GM18508 (cell line): Measurements from ENCODE around the gene ZNF761.
"Not testable (repeated sequence)": the region's sequence is repeated elsewhere in the genome, so short reads cannot be mapped to it uniquely, and the experiment has no call there.

Experiments
- ATAC-seq: cut with Tn5 transposase; IDR thresholded peaks from one replicate; pipeline ENCODE4 v1.9.1; 2021; ENCODE audit warnings: moderate number of reproducible peaks; ENCODE audit not compliant: insufficient read depth, unreplicated experiment

ZNF761 gene

GRCh38 chr19:53455828-53456227 is 24.0 kb downstream of the ZNF761 start:
- ATAC-seq = no peak

GRCh38 chr19:53460131-53460721 is 28.4 kb downstream of the ZNF761 start:
- ATAC-seq = not testable (repeated sequence)

DNA sequence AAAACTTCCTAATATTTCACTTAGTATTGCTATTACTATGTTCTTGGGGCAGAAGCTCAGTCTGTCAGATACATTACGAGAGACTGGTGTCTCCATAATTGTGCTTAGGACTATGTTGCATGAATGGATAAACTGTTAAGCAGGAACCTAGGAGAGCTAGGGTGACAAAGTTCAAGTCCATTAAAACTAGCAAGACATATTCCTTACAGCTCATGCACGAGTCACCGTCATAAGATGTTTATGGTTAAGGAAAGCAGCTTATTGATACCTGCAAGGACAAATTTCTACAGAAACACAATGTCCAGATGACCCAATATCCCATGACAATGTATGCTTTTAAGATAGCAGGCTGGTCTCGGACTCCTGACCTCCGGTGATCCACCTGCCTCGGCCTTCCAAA is 30.1 kb downstream of the ZNF761 start:
- ATAC-seq = no peak

- no peak for ATAC-seq
These were observed 31.1 kb downstream of the ZNF761 start for GRCh38 chr19:53462861-53463260.

- ATAC-seq = no peak
These were observed 31.5 kb downstream of the ZNF761 start for GRCh38 chr19:53463263-53463662.

DNA sequence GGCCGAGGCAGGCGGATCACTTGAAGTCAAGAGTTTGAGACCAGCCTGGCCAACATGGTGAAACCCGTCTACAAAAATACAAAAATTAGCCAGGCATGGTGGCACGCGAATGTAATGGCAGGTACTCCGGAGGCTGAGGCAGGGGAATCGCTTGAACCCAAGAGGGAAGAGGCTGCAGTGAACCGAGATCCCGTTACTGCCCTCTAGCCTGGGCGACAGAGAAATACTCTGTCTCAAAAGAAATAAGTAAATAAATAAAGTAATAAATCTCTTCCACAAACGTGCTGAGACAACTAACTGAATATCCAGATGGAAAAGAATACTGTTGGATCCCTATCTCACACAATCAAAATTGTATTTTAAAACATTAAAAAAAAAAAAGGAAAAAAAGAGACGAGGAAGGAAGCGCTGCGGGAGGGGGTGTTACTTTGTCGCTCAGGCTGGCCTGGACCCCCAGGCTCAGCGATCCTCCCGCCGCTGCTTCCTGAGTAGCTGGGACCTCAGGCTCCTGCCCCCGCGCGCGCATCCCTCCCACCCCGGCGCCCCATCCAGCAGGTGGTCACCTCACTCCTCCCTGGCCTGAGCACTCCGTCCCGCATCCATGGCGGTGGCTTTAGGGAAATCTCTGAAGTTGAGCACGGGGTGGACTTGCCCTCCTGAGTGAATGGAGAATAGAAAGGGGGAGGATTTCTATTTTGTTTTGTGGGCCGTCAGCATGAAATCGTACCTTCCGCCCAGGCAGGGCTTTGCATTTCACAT is 35.1 kb downstream of the ZNF761 start:
- ATAC-seq = no peak

GRCh38 chr19:53467485-53468262 is 35.9 kb downstream of the ZNF761 start, which contains the start of gene ZNF813:
Gene ZNF813 (plus strand): TSS chr19:53467733. CDS start chr19:53483823, 16,090 bp downstream.
- ATAC-seq = no peak

DNA sequence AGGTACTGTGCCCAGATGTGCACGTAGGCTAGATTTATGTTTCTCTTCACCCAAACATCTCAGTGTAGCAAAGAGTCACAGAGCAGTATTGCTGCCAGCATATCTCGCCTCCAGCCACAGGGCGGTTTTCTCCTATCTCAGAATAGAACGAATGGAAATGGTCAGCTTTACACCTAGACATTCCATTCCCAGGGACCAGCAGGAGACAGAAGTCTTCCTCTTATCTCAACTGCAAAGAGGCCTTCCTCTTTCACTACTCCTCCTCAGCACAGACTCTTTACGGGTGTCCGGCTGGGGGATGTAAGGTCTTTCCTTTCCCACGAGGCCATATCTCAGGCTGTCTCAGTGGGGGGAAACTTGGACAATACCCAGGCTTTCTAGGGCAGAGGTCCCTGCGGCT is 36.8 kb downstream of the ZNF761 start:
- ATAC-seq = not testable (repeated sequence)

DNA sequence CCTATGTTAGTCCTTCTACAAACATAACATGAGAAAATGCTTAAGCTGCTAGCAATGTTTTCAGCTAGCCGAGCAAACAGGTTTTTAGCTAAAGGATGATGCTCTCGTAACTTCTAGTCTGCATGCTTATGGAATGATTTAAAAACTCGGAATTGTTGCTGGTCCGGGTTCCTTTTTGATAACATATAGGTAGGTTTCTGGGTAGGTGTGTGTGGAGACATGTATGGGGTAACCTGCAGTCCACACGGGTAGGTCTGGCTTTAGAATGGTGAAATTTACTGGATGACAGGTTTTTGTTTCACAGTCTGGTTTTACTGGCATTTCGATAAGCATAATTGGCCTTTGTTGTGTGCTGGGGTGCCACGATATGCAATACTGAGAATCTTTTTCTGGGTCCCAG is 40.1 kb downstream of the ZNF761 start:
- no peak for ATAC-seq

GRCh38 chr19:53474832-53475231 is 43.0 kb downstream of the ZNF761 start:
- not testable (repeated sequence) for ATAC-seq

DNA sequence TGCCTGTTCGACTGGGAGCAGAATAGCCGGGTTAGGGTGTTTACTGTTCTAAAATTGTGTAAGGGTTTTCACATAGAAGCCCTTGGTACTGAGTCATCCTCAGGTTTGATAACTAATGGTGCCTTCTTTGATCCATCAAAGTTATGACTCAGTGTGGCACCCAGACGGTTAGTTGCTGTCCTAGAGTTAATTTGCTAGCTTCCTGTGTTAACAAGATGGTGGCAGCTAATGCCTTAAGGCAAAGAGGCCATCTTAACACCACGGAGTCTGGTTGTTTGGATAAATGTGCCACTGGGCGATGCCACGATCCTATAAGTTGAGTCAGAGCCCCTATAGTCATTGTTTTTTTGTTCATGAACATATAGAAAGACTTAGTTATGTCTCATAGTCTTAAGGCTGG is 43.7 kb downstream of the ZNF761 start:
- ATAC-seq = not testable (repeated sequence)

- ATAC-seq = not testable (repeated sequence)
These were observed 52.0 kb downstream of the ZNF761 start for GRCh38 chr19:53483751-53484150.

DNA sequence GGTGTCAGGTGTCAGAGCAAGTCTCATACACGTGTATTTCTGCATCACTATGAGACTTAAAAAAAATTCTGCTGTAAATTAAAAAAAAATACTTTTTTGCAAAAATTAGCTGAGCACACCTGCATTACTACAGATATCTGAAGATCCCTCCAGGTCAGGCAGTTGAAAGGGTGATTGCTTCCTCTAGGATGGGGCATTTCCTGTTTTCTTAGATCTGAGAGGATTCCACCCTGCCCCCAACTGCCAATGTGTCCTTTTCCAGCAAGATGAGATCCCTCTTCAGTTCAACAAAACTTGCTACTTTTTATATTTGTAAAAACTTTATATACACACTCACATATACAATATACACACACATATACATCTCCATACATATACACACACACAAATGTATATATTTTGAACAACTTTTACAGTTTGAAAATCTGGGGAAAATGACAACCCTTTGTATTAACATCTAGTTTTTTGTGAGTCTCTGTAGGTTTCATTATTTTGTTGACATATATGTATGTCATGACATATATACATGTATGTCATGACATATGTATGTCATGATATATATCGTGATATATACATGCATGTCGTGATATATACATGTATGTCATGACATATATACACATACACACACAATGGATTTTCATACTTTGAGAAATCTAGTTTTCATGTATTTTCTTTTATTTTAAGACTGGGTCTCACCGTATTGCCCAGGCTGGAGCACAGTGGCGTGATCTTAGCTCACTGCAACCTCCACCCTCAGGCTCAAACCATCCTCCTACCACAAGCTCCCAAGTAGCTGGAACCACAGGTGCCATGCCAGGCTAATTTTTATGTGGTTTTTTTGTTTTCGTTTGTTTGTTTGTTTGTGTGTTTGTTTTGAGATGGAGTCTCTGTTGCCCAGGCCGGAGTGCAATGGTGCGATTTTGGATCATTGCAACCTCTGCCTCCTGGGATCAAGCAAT is 53.5 kb downstream of the ZNF761 start:
- no peak for ATAC-seq

DNA sequence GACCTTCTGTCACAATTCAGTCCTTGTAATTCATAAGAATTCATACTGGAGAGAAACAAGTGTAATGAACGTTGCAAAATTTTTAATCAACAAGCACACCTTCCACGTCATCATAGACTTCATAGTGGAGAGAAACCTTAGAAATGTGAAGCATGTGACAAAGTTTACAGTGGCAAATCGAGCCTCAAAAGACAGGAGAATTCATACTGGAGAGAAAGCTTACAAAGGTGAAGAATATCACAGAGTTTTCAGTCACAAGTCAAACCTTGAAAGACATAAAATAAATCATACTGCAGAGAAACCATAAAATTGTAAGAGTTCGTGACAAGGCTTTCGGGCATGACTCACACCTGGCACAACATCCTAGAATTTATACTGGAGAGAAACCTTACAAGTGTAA is 60.4 kb downstream of the ZNF761 start:
- no peak for ATAC-seq

GRCh38 chr19:53497311-53498023 is 65.7 kb downstream of the ZNF761 start:
- ATAC-seq = not testable (repeated sequence)

DNA sequence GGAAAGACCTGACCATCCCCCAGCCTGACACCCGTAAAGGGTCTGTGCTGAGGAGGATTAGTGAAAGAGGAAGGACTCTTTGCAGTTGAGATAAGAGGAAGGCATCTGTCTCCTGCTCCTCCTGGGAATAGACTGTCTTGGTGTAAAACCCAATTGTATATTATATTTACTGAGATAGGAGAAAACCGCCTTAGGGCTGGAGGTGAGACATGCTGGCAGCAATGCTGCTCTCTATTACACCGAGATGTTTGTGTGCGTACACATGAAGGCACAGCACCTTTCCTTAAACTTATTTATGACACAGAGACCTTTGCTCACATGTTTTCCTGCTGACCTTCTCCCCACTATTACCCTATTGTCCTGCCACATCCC is 66.2 kb downstream of the ZNF761 start:
- not testable (repeated sequence) for ATAC-seq

DNA sequence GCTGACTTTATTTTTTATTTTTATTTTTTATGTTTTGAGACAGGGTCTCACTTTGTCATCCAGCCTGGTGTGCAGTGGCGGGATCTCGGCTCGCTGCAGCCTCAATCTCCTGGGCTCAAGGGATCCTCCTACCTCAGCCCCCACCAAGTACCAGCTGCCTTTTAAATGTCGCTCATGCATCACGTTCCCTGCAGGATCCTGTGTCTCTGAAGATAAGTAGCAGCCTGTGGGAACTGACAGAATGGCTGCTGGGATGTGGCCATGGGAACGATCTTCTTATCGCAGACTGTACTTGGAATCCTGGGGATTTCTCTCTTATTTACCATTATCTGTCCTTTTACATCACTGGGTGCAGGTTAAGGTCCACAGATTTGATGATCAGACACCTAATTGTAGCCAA is 71.4 kb downstream of the ZNF761 start:
- ATAC-seq = not testable (repeated sequence)

GRCh38 chr19:53503671-53504364 is 72.0 kb downstream of the ZNF761 start:
- not testable (repeated sequence) for ATAC-seq

DNA sequence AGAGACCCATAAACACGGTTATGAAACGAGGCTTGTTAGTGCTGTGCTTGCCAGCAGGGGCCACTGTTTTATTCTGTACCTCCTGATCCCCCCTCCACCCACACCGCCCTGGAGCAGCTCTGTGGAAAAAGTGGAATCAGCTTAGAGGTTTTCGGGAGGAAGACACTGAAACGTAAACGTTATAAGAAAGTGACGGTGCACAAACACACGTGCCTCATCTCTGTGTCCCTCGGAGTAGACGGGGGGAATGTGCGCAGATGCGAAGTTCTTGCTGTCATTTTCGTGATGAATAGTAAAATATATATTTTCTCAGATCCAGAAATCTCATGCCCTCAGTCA is 72.5 kb downstream of the ZNF761 start:
- not testable (repeated sequence) for ATAC-seq
